NT2/D1 (cell line): ENCODE measurements around the gene CCL17.

Source experiments
- SUZ12 ChIP-seq: IDR thresholded peaks from 2 replicates; pipeline ENCODE4 v1.6.1; 2011; ENCODE audit not compliant: insufficient read length, insufficient read depth; ENCODE audit errors: extremely low read depth
- YY1 ChIP-seq: IDR thresholded peaks from 2 replicates; pipeline ENCODE4 v1.6.1; 2011; ENCODE audit not compliant: insufficient read length, insufficient read depth
- ZNF274 ChIP-seq: IDR thresholded peaks from 2 replicates; pipeline ENCODE4 v1.6.1; 2011; ENCODE audit warnings: mild to moderate bottlenecking, low read depth, low read length

- no peak for TF ChIP-seq ZNF274
- no peak for TF ChIP-seq YY1
- TF ChIP-seq SUZ12, result no peak
These were observed 23.7 kb upstream of the CCL17 start for GRCh38 chr16:57380671-57381462.
